ENCODE results near the gene STX19. TPM values are rescaled to one million over a fixed set of nuclear protein-coding genes. Genes with fewer than 3 reads are reported as not detected.

Gene STX19
- total RNA-seq, 4 donors from 2014 or later, result 1.3 to 6.8 (median 5.3) TPM

GRCh38 chr3:94015025-94015424 lies 13.4 kb downstream of the STX19 start:
- intact Hi-C loops (cut with DNase I; ENCODE audit: low total_unique reads), result no loop called here
- H3K4me3 ChIP-seq (ENCODE audit: low read depth, poor library complexity, severe bottlenecking), result no peak overlapping the region
- WGBS, 2 donors, result 83 to 89% methylated on average over 1 of the region's 1 CpG
- TF ChIP-seq, protein P1, sequence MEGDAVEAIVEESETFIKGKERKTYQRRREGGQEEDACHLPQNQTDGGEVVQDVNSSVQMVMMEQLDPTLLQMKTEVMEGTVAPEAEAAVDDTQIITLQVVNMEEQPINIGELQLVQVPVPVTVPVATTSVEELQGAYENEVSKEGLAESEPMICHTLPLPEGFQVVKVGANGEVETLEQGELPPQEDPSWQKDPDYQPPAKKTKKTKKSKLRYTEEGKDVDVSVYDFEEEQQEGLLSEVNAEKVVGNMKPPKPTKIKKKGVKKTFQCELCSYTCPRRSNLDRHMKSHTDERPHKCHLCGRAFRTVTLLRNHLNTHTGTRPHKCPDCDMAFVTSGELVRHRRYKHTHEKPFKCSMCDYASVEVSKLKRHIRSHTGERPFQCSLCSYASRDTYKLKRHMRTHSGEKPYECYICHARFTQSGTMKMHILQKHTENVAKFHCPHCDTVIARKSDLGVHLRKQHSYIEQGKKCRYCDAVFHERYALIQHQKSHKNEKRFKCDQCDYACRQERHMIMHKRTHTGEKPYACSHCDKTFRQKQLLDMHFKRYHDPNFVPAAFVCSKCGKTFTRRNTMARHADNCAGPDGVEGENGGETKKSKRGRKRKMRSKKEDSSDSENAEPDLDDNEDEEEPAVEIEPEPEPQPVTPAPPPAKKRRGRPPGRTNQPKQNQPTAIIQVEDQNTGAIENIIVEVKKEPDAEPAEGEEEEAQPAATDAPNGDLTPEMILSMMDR (IDR thresholded peaks at IDR 0.05), result no peak
- TF ChIP-seq POLR2A (IDR thresholded peaks at IDR 0.05), result no peak
- no peak for DNase-seq (ENCODE audit: low spot score in 2 of 2)

- intact Hi-C loops (cut with DNase I; ENCODE audit: low total_unique reads), result no loop called here
- H3K4me3 ChIP-seq (ENCODE audit: low read depth, poor library complexity, severe bottlenecking), result no peak overlapping the region
- 67 to 78% methylated on average over 1 of the region's 1 CpG for WGBS, 2 donors
- no peak for DNase-seq (ENCODE audit: low spot score in 2 of 2)
- TF ChIP-seq, protein P1 (IDR thresholded peaks at IDR 0.05), result no peak
- no peak for TF ChIP-seq POLR2A (IDR thresholded peaks at IDR 0.05)
Observed at GRCh38 chr3:94012185-94012584, 16.2 kb downstream of the STX19 start.

- TF ChIP-seq POLR2A (IDR thresholded peaks at IDR 0.05), result no peak
- TF ChIP-seq, protein P1 (IDR thresholded peaks at IDR 0.05), result no peak
- 84 to 92% methylated on average over 3 of the region's 3 CpGs for WGBS, 2 donors
- intact Hi-C loops (cut with DNase I; ENCODE audit: low total_unique reads), result no loop called here
- DNase-seq (ENCODE audit: low spot score in 2 of 2), result no peak
- no peak overlapping the region for H3K4me3 ChIP-seq (ENCODE audit: low read depth, poor library complexity, severe bottlenecking)
Observed at GRCh38 chr3:94011233-94011711, 17.1 kb downstream of the STX19 start.

DNA sequence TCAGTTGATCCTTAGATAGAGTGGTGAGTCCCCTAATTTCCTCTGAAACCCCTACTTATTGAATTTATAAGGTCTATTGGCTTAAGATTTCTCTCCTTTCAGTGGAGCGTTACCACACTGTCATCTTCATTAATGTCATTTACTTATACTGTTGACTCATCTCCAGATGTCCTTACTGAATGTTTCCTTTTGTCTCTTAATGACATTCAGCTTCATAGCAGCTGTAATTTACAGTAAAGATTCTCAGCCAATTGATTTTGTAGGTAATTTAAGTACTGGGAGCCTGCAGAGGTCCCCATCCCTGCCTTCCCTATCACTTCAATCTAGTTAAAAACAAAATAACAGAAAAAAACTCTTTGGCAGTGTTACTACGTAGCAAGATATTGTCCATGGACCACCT lies 18.8 kb downstream of the STX19 start:
- intact Hi-C loops (cut with DNase I; ENCODE audit: low total_unique reads), result no loop called here
- no peak for TF ChIP-seq POLR2A (IDR thresholded peaks at IDR 0.05)
- TF ChIP-seq, protein P1 (IDR thresholded peaks at IDR 0.05), result no peak

DNA sequence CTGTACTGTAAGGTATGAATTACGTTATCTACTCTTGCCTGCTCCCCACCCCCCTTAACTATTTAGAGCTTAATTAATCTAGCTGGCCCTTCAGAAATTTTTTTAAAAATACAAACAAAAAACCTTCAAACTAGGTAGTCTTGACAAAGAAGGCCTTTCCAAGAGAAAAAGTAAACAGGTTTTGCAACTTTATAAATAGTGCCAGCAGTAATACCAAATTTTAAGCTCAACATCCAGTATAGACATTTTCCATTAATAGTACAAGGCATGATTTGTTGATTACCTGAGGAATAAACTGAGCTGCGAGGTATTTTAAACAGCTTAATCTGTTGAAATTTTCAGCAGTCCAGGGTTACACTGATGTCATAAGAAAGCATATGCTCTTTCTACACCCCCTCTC lies 20.1 kb downstream of the STX19 start:
- H3K4me3 ChIP-seq (ENCODE audit: low read depth, poor library complexity, severe bottlenecking), result no peak overlapping the region
- TF ChIP-seq POLR2A (IDR thresholded peaks at IDR 0.05), result no peak
- TF ChIP-seq, protein P1 (IDR thresholded peaks at IDR 0.05), result no peak
- no peak for DNase-seq (ENCODE audit: low spot score in 2 of 2)
- intact Hi-C loops (cut with DNase I; ENCODE audit: low total_unique reads), result no loop called here
- 69 to 75% methylated on average over 2 of the region's 2 CpGs for WGBS, 2 donors

More for the DNA sequence above, 18.8 kb downstream of the STX19 start:
- 88 to 94% methylated on average over 2 of the region's 2 CpGs for WGBS, 2 donors
- H3K4me3 ChIP-seq (ENCODE audit: low read depth, poor library complexity, severe bottlenecking), result no peak overlapping the region
- DNase-seq (ENCODE audit: low spot score in 2 of 2), result no peak

DNA sequence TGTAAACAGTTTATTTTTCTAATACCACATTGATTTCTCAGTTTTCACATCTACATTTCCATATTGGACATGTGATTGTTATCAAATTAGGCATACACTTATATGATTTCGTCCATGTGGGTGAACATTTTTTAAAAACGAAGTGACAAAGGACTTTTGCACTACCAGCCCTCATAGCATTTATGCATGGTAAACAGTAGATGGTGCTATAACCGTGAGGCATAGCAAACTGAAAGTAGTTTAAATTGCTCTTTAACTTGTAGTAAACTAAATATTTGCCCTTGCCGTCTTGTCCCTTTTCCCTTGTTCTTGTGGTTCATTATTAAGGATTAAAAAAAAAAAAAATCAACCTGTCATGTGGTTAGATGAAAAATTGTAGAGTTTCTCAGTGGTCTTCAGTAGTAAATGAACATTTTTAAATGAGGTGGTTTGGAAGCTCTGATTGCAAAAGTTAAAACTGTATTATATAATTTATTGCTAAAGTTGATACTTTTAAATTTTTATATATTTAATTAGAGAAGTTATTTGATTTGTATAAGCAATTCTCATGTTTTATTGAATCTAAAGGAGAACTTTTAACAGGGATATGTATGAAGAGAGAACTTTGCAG lies 24.0 kb downstream of the STX19 start:
- no peak overlapping the region for H3K4me3 ChIP-seq (ENCODE audit: low read depth, poor library complexity, severe bottlenecking)
- TF ChIP-seq POLR2A (IDR thresholded peaks at IDR 0.05), result no peak
- TF ChIP-seq, protein P1 (IDR thresholded peaks at IDR 0.05), result no peak
- WGBS, 2 donors, result 1% methylated on average over 4 of the region's 4 CpGs
- intact Hi-C loops (cut with DNase I; ENCODE audit: low total_unique reads), result no loop called here
- no peak for DNase-seq (ENCODE audit: low spot score in 2 of 2)
